HG02973 (cell line): ENCODE measurements around the gene TAS2R1.
"Not testable (repeated sequence)": the region's sequence is repeated elsewhere in the genome, so short reads cannot be mapped to it uniquely, and the experiment has no call there.

Source experiments
- ATAC-seq: cut with Tn5 transposase; IDR thresholded peaks from one replicate; pipeline ENCODE4 v1.9.1; 2021; ENCODE audit warnings: moderate library complexity; ENCODE audit not compliant: unreplicated experiment

Gene TAS2R1

DNA sequence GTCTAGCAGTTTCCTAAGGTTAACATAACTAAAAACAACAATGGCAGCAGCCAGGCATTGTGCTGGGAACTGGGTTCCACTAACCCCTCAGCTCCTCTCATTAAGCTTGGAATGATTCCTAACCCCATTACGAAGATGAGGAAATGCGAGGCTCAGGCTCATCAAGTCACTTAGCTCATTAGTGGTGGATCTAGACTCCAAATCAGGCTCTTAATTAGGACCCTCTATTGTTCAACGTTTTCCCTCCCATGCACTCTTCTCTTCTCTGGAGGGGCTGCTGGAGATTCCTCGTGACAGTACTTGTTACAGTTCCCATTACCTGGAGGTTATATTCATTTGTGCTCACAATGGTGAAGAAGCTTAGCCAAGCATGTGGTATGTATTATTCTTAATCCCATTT, 6.5 kb downstream of the TAS2R1 start:
- ATAC-seq: no peak

DNA sequence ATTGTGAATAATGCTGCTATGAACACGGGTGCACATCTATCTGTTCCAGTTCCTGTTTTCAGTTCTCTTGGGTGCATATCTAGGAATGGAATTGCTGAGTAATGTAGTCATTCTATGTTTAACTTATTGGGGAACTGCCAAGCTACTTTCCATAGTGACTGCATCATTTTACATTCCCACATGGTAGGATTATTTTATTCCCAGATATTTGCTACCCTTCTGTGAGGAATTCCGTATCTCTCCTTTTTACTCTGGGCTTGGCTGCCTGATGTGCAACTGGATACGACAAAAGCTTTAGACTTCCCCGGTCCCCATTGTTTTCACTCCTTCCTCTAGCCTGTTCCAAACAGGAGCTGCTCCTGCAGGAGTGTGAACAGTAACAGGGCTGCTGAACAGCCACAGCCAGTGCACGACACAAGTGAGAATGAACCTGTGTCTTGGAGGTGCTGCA, 7.2 kb downstream of the TAS2R1 start:
- ATAC-seq: no peak

DNA sequence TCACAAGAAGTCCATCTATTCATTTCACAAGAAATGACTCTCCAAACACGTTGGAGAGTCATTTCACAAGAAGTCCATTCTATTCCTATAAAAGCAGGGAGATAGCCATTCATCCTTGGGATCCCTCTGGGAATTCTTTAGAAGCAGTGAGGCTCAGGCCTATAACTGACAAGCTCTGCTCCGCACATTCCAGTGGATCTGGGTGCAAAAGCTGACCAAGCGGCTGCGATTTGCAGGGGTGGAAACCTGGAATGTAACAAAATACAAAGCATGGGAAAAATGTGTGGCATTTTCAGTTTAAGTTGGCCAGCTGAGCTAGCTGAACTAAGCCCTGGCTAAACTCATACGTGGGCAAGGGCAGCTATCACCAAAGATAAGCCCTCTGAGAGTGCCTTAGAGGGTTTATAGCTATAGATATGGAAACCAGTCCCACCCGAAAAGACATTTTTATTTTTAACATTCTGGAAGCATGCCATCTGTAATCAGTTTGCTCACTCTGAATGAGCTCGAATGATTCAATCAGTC, 8.7 kb downstream of the TAS2R1 start:
- ATAC-seq: no peak

DNA sequence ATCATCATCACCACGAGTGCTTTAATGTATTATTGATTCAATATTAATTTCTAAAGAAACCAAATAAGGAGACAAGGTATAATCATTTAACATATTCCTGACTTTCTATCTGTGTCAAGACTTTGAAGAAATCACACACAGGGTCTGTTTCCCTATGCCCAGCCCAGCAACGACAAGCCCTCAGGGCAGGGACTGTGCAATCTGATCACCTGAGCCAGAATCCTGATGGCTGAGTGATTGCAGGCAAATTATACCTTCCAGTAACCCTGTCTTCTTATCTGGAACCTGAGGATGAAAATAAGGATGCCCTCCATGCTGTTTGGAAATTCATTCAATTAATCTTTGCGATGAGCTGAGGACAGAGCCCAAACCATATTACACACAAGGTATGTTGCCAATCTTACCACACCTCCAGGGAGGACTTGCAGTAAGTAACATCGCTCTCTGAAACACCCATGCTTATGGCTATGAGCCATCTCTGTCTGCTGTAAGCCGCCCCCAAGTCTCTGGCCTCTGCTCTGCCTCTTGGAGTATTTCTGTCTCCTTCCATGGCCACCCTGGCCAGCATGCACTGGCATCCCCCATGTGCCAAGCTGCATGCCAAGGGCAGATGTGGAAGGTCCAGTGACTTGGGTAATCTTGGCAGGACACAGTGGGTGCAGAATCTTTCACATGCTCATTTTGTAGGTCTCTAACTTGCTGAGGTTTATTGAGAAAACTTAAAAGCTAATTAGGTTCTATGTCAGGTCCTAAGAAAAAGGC, 10.6 kb downstream of the TAS2R1 start:
- no peak for ATAC-seq

DNA sequence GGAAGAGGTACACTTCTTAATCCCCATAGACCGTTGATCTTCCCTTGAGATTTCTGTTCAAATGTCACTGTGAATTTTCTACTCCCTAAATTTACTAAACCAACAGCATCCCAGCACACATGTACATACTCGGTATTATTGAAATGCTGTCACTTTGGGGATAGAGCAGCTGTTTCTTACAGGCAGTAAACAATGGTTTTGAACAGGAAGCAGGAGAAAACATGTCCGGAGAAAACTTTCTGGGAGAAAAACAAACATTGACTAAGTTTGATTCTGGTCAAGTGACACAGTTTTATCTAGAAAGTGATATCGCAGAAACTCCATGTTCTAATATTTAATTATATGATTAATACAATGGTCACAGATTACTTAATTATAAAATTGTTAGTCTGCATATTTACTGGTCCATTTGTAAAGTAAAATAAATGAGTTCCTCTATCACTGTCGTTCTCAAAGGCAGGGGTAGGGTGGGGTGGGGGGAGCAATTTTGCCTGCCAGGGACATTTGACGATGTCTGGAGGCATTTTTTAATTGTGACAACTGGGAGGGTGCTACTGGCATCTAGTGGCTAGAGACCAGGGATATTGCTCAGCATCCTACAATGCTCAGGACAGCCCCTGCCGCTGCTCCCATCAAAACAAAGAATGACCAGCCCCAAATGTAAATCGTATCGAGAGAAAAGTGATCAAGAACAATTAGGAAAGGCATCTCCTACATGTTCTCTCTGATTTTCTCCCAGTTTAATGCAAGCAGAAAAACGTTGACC, 12.2 kb downstream of the TAS2R1 start:
- ATAC-seq: no peak

DNA sequence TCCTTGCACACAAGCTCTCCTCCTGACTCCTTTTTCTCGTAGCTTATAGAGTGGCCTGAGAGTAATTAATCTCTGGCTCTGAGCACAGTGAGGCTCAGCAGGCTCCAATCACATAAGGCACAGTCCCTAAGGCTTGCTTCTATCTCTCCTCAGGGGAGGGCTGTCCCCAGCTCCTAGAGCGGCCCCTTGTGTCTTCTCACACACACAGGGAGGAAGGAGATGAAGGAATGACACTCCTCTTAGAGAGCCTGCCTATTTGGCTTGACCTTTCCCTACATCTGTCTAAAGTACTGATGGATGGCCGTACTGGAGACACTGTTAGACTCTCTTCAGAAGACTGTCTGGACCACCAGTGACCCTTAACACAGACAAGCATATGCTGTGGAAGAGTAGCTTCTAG, 12.9 kb downstream of the TAS2R1 start:
- ATAC-seq: no peak

DNA sequence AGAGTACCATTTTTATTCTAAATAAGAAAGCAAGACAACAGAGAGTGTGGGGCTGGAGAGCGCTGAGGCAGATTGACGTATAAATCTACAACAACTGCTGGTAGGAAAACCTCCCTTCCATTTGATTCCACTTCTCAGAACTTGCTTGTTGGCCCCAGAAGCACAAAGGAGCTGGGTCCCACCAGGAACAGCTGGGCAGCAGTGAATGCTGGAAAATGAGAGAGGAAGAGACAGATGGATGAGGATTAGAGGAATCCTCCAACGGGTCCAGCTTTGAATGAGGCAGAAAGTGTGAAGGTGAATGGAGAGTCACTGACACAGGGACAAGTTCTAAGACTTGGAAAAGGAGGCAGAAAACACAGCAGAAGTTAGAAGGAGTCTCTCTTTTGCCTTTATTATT, 14.8 kb downstream of the TAS2R1 start:
- no peak for ATAC-seq

DNA sequence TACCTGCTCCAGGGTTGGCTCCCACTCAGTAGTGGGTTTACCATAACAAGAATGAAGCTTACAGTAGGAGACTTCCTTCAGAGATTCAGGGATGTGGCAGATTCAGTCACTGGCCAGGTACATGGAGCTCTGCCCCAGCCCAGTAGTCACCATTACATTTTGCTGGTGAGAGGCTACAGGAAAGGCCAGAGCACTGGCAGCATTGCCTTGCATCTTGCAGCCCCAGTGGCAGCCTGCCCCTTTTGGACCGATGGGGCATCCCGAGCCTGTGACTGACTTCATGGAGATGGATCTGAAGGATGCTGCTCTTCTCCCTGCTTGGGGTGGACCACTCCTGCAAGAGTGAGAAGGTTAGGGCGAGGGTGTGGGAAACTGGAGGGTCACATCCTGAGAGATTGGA, 16.8 kb downstream of the TAS2R1 start:
- ATAC-seq: no peak

DNA sequence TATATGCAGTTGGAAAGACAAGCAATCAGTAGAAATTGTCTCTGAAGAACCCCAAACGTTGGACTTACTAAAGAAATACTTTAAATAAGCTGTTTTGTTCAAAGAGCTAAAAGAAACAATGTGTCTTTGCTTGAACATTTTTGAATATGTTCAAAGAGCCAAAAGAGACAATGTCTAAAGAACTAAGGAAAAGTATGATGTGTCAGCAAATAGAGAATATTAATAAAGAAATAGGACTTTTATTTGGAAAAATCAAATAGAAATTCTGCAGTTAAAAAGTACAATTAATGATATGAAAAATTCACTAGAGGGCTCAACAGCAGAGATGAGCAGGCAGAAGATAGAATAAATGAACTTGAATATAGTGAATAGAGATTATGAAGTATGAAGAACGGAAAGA, 19.2 kb downstream of the TAS2R1 start:
- no peak for ATAC-seq

DNA sequence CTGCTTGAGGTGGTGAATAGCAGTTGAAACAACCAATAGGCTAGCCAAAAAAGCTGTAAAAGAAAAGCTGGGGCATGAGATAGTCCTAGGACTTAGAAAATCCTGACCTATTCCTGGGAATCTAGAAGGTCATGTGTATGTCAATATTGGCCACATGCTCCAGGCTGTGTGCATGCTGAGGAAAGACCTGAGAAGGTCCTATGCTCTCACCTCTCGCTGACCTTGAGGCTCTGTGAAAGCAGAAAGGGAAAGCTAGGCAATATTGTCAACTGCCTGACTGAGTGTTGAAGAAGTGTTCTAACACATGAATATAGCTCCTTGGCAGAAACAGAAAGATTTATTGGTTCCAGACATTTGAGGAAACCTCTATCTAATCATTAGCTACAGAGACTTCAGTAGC, 19.8 kb downstream of the TAS2R1 start:
- ATAC-seq: no peak

DNA sequence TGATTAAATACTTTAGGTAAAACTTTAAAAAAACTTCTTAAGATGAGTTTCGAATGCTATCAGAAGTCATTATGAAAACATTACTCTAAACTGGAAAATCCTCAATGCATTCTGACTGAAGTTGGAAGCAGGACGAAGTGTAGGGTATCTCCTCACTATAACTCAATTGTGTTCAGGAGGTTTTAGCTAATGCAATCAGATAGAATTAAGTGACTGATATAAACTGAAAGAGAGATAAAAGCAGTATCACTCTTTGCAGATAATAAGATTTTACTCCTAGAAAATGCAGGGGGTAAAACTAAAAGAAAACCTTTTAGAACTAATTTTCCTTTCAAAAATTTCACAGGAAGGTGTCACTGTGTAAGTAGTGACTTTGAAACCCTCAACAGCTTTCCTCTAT, 22.1 kb downstream of the TAS2R1 start:
- no peak for ATAC-seq

DNA sequence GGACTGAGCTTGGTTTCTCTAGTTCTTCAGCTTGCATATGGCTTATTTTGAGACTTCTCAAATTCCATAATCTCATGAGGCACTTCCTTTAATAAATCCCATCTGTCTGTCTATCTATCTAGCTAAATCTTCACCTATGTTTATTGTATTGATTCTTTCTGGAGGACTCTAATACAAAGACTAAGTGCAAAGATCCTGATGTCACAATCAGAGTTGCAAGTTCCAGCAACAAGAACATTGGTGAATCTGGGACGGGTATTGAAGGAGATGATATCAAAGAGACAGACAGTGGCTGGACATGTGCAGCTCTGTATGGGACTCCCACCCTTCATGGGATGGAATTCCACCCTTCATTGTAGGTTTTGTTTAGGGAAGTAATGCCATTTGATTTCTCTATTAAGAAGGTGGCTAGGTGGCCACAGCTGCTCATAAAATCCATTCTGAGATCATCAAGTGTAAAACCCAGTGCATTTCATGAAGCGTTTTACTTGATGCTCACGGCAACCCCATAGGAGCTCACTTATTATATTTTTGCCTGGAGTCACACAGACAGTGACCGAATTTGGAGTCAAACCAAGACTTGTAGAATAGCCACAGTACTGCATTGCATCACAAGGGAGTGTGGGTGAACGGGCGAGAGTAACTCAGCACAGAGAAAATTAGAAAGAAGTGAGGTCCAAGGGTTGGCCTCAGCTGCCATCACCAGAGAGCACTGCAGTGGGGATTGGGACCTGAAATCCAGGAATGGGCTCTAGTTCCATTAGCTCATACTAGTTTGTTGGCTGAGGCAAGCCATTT, 24.9 kb downstream of the TAS2R1 start:
- no peak for ATAC-seq

DNA sequence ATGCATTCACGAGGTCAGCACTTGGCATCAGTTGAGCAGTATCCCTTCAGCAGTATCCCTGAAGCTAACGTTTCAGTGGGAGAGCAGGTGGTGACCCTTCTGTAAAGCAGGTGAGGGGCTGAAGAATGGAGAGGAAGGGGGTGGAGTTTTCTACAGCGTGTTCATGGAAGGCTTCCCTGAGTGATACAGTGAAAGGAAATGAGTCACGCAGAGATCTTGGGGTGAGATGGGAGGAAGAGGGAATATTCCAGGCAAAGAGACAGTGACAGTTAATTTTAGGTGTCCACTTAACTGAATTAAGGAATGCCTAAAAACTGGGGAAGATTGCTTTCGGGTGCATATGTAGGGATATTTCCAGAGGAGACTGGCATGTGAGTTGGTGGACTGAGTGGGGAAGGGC, 25.7 kb downstream of the TAS2R1 start:
- no peak for ATAC-seq

DNA sequence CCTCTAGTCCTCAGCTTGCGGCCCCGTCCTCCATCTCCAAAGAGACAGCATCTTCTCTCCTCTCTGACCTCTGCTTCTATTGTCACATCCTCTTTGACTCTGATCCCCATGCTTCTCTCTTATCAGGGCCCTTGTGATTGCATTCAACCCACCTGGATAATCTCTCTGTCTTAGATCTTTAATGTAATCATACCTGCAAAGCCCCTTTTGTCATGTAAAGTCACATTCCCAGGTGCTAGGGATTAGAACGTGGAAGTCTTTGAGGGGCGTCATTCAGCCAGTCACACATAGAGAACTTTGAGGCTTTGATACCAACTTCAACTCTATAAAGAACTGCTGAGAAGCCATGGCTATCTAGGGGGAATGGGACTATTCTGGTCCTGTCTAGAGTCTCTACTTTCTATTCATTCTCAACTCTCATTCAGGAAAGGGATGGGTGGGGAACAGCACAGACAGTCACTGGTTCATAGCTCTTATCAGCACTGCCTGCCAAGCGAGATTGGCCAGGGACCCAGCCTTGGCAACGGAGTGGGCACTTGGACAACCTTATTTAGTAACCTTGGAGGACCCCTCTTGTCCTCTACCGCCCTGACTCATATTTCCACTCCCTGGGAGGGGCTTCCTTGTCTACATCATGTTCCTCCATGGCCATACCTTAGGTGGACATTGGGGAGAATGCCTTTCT, 29.0 kb downstream of the TAS2R1 start:
- no peak for ATAC-seq

DNA sequence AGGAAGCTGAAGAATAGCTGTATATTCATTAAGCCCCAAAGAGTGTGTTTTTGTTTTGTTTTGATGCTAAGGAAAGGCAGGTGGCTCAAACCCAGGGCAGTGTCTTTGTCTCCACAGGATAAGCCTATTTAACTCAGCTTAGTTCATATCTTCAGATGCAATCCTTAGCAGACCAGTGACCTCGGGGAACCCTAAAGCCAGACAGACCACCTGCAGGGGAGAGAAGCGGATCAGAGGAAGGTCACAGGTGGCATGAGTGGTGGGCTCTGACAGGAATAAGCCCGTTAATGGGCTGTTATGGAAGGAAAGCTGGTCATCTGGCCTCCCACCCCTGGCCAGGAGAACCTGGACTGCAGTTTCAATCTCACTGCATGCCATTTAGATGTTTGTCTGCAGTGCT, 30.8 kb downstream of the TAS2R1 start:
- no peak for ATAC-seq

DNA sequence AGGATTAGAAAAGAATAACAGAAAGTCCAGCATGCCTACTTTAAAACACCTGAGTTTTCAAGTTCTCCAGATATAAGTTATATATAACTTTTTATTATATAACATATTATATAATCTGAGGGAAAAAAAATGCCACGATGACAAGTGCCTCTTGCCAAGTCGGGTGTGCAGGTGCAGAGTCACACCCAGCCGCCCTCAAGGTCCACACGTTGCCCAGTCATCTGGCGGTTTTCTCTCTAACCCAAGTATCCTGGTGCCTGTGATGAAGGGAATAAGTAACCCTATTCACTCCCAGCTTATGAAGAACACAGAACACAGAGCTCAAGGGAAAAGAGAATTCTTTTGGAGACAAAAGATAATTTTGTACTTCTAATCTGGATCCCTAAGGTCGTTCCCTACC, 31.8 kb downstream of the TAS2R1 start:
- not testable (repeated sequence) for ATAC-seq

DNA sequence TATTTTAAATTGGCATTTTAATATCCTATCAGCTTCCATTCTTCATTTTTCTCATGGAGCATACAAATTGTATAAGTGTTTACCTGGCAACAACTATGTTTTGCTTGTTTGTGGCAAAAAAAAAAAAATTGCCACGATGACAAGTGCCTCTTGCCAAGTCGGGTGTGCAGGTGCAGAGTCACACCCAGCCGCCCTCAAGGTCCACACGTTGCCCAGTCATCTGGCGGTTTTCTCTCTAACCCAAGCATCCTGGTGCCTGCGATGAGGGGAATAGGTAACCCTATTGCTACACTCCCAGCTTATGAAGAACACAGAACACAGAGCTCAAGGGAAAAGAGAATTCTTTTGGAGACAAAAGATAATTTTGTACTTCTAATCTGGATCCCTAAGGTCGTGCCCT, 32.8 kb downstream of the TAS2R1 start:
- ATAC-seq: not testable (repeated sequence)

DNA sequence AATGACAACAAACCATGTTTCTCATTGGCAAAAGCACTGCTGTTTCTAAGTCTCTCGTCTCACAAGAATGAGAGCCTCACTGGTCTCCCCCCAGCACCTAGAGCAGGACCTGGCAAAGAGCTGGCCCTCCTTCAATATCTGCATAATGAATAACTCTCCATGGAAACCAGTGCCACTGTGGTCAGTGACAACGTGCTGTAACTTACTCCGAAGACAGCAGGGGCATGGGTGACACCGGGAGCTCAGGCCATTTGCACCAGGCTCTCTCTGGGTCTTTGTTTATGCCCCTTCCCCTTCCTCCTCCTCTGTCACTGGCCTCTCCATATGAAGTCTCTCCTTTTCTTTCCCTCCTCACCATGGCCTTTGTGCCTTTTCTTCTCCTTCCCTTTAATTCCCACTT, 33.3 kb downstream of the TAS2R1 start:
- no peak for ATAC-seq

DNA sequence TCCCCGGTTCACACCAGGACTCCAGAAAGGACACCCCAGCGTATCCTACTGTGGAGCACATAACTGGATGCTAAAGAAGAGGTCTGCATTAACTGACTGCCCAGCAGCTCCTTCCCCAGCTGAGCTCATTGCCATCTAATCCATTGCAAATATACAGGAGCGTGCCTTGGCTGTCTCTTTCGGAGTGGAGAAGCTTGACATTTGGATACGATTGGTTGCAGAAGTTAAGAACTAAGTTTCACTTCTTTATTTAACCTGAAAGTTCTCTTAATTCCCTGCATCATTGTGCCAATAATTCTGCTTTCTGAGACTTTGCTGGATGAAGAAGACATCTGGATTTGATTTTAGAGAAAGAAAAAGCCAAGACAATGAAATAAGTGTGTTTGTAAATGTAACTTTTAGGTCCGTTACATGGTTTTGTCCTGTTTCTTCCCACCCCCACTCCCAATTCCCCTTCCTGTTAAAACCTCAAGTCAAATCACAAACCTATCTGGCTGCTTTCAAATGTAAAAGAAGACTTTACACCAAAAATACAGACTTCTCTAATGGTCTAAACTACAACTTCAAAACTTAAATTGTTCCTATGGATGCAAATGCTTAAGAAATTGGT, 33.9 kb downstream of the TAS2R1 start:
- no peak for ATAC-seq

DNA sequence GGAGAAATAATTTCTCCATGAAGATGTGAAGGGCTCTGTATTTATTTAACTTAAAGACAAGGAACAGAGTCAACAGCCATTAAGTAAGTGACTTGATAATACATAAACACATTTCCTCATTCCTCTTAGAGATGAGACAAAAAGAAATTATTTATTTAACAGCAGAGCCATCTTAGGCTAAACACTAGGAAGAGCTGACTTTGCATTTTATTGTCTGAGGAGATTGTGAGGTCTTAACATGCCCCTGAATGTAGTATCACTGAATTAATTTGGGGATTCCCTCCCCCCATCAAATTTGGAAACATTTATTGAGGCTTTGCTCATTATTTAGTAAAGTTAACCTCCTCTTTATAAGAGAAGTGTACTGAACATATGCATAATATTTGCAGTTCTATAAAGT, 35.2 kb downstream of the TAS2R1 start:
- ATAC-seq: no peak
